ENCODE data around the gene LEP.

GRCh38 chr7:128227271-128227670 is 13.8 kb upstream of the LEP start:
- TF ChIP-seq FOXA1 (IDR thresholded peaks at IDR 0.05) (no peak), SP1 (IDR thresholded peaks at IDR 0.05) (no peak), BHLHE40 (IDR thresholded peaks at IDR 0.05; ENCODE audit: borderline replicate concordance) (no peak), SUZ12 (IDR thresholded peaks at IDR 0.05) (no peak), FOXK2 (IDR thresholded peaks at IDR 0.05) (no peak), ELF4 (IDR thresholded peaks at IDR 0.05) (no peak), FOXM1 (IDR thresholded peaks at IDR 0.05; ENCODE audit: borderline replicate concordance) (no peak)
